GM19193 (cell line): ENCODE measurements around the gene L1CAM.

ENCODE experiments used
- POLR2A ChIP-seq: IDR thresholded peaks from 4 replicates; pipeline ENCODE4 v1.6.1; 2011; ENCODE audit not compliant: insufficient read depth, insufficient read length; ENCODE audit errors: extremely low read depth

The L1CAM gene

GRCh38 chrX:153878969-153879653 is 6.9 kb downstream of the L1CAM start:
- TF ChIP-seq POLR2A = no peak

- no peak for TF ChIP-seq POLR2A
These were observed 7.6 kb downstream of the L1CAM start for GRCh38 chrX:153878345-153878744.

- TF ChIP-seq POLR2A = no peak
These were observed 8.3 kb downstream of the L1CAM start for GRCh38 chrX:153877571-153878261.

GRCh38 chrX:153876112-153876491 is 9.9 kb downstream of the L1CAM start:
- TF ChIP-seq POLR2A = no peak

GRCh38 chrX:153875391-153876111 is 10.4 kb downstream of the L1CAM start:
- TF ChIP-seq POLR2A = no peak

GRCh38 chrX:153874366-153875125 is 11.4 kb downstream of the L1CAM start:
- no peak for TF ChIP-seq POLR2A

- TF ChIP-seq POLR2A = no peak
These were observed 11.9 kb downstream of the L1CAM start for GRCh38 chrX:153874085-153874365.

- no peak for TF ChIP-seq POLR2A
These were observed 12.5 kb downstream of the L1CAM start for GRCh38 chrX:153873282-153874084.

- TF ChIP-seq POLR2A = no peak
These were observed 13.8 kb downstream of the L1CAM start for GRCh38 chrX:153871946-153872878.

- TF ChIP-seq POLR2A = no peak
These were observed 14.5 kb downstream of the L1CAM start for GRCh38 chrX:153871451-153871850.

- no peak for TF ChIP-seq POLR2A
These were observed 15.1 kb downstream of the L1CAM start for GRCh38 chrX:153870791-153871360.

GRCh38 chrX:153870288-153870690 is 15.7 kb downstream of the L1CAM start:
- TF ChIP-seq POLR2A = no peak
